ENCODE measurements around the gene PIP5K1C. TPM values are rescaled to one million over a fixed set of nuclear protein-coding genes. Genes with fewer than 3 reads are reported as not detected.

PIP5K1C gene
- total RNA-seq, 1 donor from 2014 or later: 75.7 TPM

DNA sequence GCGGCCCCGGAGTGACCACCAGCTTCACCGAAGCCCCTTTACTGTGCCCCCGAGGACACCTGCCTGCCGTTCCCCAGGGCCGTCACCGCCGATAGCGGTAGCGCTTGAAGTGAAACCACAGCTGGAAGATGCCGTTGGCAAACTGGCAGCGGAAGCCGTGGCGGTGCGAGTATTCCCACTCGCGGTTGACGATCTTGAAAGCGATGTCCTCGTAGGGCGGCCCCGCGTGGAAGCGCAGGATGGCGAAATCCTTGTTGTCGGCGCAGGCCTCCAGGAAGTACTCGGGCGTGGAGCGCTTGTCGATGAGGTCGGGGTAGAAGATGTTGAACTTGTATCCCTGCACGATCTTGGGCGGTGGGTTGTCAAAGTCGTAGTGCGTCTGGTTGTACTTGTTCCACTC lies 88.4 kb downstream of the PIP5K1C start:
- Mint-ChIP-seq H3K9me3 (ENCODE audit: unreplicated experiment) (no peaks in the 10 kb centered on the region), H3K4me1 (ENCODE audit: unreplicated experiment) (peaks cover 23% of the 10 kb centered on the region), H3K4me3 (ENCODE audit: unreplicated experiment) (no peak overlapping the region), H3K27me3 (ENCODE audit: unreplicated experiment) (no peaks in the 10 kb centered on the region), H3K36me3 (ENCODE audit: unreplicated experiment) (no peaks in the 10 kb centered on the region), H3K27ac (ENCODE audit: unreplicated experiment) (no peak overlapping the region)
- DNase-seq (ENCODE audit: extremely low spot score, unreplicated experiment): no peak
- TF ChIP-seq, protein P1, sequence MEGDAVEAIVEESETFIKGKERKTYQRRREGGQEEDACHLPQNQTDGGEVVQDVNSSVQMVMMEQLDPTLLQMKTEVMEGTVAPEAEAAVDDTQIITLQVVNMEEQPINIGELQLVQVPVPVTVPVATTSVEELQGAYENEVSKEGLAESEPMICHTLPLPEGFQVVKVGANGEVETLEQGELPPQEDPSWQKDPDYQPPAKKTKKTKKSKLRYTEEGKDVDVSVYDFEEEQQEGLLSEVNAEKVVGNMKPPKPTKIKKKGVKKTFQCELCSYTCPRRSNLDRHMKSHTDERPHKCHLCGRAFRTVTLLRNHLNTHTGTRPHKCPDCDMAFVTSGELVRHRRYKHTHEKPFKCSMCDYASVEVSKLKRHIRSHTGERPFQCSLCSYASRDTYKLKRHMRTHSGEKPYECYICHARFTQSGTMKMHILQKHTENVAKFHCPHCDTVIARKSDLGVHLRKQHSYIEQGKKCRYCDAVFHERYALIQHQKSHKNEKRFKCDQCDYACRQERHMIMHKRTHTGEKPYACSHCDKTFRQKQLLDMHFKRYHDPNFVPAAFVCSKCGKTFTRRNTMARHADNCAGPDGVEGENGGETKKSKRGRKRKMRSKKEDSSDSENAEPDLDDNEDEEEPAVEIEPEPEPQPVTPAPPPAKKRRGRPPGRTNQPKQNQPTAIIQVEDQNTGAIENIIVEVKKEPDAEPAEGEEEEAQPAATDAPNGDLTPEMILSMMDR (IDR thresholded peaks at IDR 0.05): no peak

DNA sequence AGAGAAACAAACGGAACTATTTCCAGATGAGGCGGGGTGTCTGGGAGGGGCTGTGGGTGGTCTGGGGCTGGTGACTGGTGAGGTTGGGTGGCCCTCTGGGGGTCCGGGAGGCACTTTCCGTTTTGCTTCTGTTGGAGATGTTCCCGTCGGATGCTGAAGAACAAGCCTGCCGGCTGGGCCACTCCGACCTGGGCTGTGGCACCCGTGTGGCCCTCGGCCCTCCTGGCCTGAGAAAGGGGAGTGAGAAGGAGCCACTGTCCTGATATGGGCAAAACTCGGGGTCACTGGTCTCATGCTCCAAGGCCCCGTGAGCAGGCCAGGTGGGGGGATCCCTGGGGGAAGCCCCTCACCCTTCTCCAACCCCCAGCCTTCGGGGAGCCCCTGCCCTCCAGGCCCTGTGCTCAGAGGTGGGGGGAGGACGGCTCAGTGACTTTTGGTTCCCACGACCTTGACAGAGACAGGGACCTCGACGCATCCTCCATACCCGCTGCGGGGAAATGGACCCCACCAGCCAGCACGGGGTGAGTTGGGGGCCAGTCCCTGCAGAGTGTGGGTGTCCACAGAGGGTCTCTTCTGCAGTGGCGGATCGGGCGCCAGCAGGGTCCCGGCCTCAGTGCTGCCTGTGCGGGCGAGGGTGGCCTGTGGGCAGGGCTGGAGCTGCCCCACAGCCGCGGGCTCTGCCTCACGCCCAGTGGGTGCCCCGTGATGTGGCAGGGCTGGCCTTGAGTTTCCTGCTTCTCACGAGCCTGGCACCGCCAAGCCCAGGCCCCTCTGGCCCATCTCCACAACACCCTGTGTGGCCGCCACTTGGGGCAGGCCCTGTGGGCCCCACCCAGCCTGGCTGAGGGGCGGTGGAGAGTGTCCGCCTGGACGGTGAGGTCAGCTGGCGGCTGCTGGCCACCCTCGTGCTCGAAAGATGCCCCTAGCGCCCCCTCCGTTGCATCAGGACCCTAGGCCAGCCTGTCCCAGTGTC lies 89.2 kb downstream of the PIP5K1C start:
- Mint-ChIP-seq H3K4me1 (ENCODE audit: unreplicated experiment) (peaks cover 23% of the 10 kb centered on the region), H3K9me3 (ENCODE audit: unreplicated experiment) (no peaks in the 10 kb centered on the region), H3K4me3 (ENCODE audit: unreplicated experiment) (no peak overlapping the region), H3K27me3 (ENCODE audit: unreplicated experiment) (no peaks in the 10 kb centered on the region), H3K27ac (ENCODE audit: unreplicated experiment) (no peak overlapping the region), H3K36me3 (ENCODE audit: unreplicated experiment) (no peaks in the 10 kb centered on the region)
- DNase-seq (ENCODE audit: extremely low spot score, unreplicated experiment): no peak
- TF ChIP-seq, protein P1 (IDR thresholded peaks at IDR 0.05): no peak

DNA sequence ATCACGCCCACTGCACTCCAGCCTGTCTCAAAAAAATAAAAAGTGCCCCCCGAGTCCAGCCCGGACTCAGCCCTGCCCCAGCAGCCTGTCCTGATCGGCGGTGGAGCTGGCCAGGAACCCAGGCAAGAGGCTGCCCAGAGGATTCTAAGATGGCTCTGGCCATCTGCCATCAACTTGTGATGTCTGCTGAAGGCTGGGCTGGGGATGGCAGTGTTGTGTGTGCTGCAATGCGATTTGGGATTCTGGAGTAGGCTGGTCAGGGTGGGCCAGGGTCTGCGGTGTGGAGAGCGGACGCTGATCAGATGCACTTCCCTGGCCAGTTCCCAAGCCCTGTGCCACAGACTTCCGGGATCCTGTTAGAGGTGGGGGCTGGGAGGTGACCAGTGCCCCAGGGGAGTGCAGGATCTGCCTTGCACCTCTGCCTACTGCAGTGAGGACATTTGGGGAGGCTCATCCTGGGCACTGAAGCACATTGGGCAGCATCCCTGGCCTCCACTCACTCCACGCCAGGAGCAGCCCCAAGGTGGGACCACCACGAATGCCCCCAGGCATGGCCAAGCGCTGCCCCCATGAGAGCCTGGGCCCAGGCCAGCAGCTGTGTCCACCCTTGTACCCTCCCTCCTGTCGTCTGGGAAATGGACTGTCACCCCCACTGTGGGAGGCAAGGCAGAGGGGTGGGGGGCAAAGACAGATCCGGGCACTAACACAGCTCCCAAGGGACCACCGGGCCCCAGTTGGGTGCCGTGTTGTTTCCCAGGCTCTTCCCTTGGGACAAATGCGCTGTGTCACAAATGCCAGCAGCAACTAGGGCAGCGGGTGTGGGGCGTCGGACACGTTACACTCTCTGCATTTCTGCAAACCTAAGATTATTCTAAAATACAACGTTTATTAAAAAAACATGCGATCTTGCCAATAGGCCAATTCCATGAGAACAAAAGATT lies 90.2 kb downstream of the PIP5K1C start:
- Mint-ChIP-seq H3K4me1 (ENCODE audit: unreplicated experiment) (peaks cover 23% of the 10 kb centered on the region), H3K27me3 (ENCODE audit: unreplicated experiment) (no peaks in the 10 kb centered on the region), H3K9me3 (ENCODE audit: unreplicated experiment) (no peaks in the 10 kb centered on the region), H3K4me3 (ENCODE audit: unreplicated experiment) (no peak overlapping the region), H3K36me3 (ENCODE audit: unreplicated experiment) (no peaks in the 10 kb centered on the region), H3K27ac (ENCODE audit: unreplicated experiment) (no peak overlapping the region)
- TF ChIP-seq, protein P1 (IDR thresholded peaks at IDR 0.05): no peak
- DNase-seq (ENCODE audit: extremely low spot score, unreplicated experiment): no peak

DNA sequence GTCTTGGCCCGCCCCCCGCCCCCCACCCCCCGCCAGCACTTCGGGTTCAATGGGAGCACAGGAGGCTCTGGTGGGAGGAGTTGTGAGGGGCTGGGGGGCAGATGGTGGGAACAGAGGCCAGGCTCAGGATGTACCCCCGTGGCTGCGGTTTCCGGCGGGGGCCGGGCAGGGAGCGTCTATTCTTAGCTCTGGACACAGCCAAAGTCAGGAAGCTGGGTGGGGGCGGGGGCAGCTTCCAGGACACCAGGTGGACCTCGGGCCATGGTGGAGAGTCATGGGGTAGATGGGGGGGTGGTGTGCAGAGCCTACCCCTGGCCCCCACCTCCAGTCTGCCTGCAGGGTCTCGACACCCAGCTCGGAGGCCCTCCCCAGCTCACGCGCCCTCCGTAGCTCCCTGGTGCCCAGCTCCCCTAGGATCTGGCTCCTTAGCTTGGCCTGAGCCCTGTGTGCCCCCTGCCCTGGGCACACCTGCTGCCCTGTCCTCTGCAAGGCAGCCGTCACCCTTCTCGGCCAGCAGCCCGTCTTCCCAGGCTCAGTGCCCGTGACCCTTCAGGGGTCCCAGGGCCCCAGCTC lies 91.4 kb downstream of the PIP5K1C start:
- no peak overlapping the region for H3K4me3 Mint-ChIP-seq (ENCODE audit: unreplicated experiment)
- DNase-seq (ENCODE audit: extremely low spot score, unreplicated experiment): no peak
- H3K4me1 Mint-ChIP-seq (ENCODE audit: unreplicated experiment): peaks cover 26% of the 10 kb centered on the region
- H3K36me3 Mint-ChIP-seq (ENCODE audit: unreplicated experiment): no peaks in the 10 kb centered on the region
- H3K27ac Mint-ChIP-seq (ENCODE audit: unreplicated experiment): no peak overlapping the region
- no peaks in the 10 kb centered on the region for H3K9me3 Mint-ChIP-seq (ENCODE audit: unreplicated experiment)
- TF ChIP-seq, protein P1 (IDR thresholded peaks at IDR 0.05): no peak
- H3K27me3 Mint-ChIP-seq (ENCODE audit: unreplicated experiment): no peaks in the 10 kb centered on the region
